ENCODE results near the gene GIPR. TPM values are rescaled to one million over a fixed set of nuclear protein-coding genes. Genes with fewer than 3 reads are reported as not detected.

GIPR gene
- total and polyA plus RNA-seq, 3 donors from 2014 or later, result 0.16 to 0.74 (median 0.50) TPM

DNA sequence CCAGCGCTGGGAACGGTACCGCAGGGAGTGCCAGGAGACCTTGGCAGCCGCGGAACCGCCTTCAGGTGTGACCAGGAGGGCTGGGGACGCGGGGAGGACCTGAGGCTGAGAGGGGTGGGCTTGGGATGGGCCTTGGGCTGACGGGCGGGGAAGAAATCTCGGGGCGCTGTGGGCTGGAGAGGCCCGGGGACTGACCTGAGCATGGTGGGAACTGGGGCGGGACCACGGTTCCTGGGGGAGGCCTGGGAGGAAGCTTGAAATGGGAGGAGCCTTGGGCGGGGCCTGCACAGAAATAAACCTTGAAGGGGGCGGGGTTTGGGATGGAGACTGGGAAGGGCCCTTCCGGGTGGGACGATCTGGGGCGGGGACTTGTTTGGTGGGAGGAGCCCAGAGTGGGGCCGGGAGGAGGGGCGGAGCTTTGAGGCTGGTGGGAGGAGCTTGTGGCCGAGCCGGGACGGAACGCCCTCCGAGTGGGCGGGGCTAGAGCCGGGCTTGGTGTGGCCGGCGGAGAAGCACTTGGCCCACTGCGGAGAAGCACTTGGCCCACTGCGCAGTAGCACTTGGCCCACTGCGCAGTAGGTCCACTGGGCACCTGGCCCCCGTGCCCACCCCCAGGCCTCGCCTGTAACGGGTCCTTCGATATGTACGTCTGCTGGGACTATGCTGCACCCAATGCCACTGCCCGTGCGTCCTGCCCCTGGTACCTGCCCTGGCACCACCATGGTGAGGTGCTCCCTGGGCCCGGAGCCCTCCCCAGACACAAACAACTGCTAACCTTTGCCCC lies 2.8 kb downstream of the GIPR start:
- peaks cover 4% of the 10 kb centered on the region for H3K4me1 ChIP-seq
- TF ChIP-seq, protein P1, sequence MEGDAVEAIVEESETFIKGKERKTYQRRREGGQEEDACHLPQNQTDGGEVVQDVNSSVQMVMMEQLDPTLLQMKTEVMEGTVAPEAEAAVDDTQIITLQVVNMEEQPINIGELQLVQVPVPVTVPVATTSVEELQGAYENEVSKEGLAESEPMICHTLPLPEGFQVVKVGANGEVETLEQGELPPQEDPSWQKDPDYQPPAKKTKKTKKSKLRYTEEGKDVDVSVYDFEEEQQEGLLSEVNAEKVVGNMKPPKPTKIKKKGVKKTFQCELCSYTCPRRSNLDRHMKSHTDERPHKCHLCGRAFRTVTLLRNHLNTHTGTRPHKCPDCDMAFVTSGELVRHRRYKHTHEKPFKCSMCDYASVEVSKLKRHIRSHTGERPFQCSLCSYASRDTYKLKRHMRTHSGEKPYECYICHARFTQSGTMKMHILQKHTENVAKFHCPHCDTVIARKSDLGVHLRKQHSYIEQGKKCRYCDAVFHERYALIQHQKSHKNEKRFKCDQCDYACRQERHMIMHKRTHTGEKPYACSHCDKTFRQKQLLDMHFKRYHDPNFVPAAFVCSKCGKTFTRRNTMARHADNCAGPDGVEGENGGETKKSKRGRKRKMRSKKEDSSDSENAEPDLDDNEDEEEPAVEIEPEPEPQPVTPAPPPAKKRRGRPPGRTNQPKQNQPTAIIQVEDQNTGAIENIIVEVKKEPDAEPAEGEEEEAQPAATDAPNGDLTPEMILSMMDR (IDR thresholded peaks at IDR 0.05), result no peak
- no peaks in the 10 kb centered on the region for H3K9me3 ChIP-seq
- peak; percentile 85 for DNase-seq
- H3K36me3 ChIP-seq (ENCODE audit: low read depth, missing control alignments), result no peaks in the 10 kb centered on the region
- peak overlapping the region; percentile 7 to 34 for H3K4me3 ChIP-seq
- H3K27ac ChIP-seq, result no peak overlapping the region
- 7 to 8% methylated on average over 31 to 36 of the region's 42 CpGs for WGBS, 2 donors
- intact Hi-C loops (cut with DNase I; ENCODE audit: low total_unique reads), result no loop called here
- H3K27me3 ChIP-seq, result peaks cover 5% of the 10 kb centered on the region

DNA sequence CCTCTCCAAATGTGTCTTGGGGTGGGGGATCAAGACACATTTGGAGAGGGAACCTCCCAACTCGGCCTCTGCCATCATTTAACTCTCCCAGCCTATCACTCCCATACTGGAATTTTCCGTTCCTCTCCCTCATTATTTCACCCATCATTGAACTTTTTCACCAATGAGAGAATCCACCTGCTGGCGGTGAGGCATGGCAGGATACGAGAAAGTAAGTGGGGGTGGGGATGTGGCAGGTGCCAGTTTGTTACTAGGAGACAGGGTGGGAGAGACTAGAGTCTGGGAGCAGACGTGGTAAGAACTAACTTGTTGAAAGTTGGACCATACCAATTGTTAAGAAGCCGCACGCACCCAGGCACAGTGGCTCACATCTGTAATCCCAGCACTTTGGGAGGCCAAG lies 6.9 kb downstream of the GIPR start:
- no peak for DNase-seq
- no peak overlapping the region for H3K4me3 ChIP-seq
- TF ChIP-seq, protein P1 (IDR thresholded peaks at IDR 0.05), result no peak
- no peak for TF ChIP-seq POLR2A (IDR thresholded peaks at IDR 0.05)
- intact Hi-C loops (cut with DNase I; ENCODE audit: low total_unique reads), result no loop called here
- peaks cover 5% of the 10 kb centered on the region for H3K27me3 ChIP-seq
- H3K4me1 ChIP-seq, result peaks cover 7% of the 10 kb centered on the region
- WGBS, 2 donors, result 63 to 65% methylated on average over 7 of the region's 7 CpGs
- no peaks in the 10 kb centered on the region for H3K36me3 ChIP-seq (ENCODE audit: low read depth, missing control alignments)
- H3K27ac ChIP-seq, result no peak overlapping the region
- no peaks in the 10 kb centered on the region for H3K9me3 ChIP-seq

DNA sequence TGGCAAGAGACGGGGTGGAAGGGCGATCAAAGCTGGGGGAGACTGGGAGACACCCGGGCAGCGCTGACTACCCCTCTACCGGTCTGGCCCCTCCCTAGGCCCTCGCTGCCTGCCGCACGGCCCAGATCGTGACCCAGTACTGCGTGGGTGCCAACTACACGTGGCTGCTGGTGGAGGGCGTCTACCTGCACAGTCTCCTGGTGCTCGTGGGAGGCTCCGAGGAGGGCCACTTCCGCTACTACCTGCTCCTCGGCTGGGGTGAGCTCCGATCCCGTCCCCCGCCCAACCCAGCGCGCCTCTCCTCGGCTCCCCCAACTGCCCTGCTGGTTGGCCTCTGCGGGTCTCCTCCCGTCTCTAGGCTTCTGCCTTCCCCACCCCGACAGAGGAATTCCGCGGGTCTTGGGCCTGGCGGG lies 8.8 kb downstream of the GIPR start:
- Histone ChIP-seq H3K27me3 (no peaks in the 10 kb centered on the region), H3K4me1 (peaks cover 11% of the 10 kb centered on the region), H3K36me3 (ENCODE audit: low read depth, missing control alignments) (no peaks in the 10 kb centered on the region), H3K27ac (no peak overlapping the region), H3K4me3 (peak overlapping the region; percentile 10 to 39), H3K9me3 (no peaks in the 10 kb centered on the region)
- TF ChIP-seq, protein P1 (IDR thresholded peaks at IDR 0.05), result no peak
- TF ChIP-seq POLR2A (IDR thresholded peaks at IDR 0.05), result no peak
- 5 to 14% methylated on average over 7 to 28 of the region's 28 CpGs for WGBS, 2 donors
- DNase-seq, result no peak
- intact Hi-C loops (cut with DNase I; ENCODE audit: low total_unique reads), result no loop called here

DNA sequence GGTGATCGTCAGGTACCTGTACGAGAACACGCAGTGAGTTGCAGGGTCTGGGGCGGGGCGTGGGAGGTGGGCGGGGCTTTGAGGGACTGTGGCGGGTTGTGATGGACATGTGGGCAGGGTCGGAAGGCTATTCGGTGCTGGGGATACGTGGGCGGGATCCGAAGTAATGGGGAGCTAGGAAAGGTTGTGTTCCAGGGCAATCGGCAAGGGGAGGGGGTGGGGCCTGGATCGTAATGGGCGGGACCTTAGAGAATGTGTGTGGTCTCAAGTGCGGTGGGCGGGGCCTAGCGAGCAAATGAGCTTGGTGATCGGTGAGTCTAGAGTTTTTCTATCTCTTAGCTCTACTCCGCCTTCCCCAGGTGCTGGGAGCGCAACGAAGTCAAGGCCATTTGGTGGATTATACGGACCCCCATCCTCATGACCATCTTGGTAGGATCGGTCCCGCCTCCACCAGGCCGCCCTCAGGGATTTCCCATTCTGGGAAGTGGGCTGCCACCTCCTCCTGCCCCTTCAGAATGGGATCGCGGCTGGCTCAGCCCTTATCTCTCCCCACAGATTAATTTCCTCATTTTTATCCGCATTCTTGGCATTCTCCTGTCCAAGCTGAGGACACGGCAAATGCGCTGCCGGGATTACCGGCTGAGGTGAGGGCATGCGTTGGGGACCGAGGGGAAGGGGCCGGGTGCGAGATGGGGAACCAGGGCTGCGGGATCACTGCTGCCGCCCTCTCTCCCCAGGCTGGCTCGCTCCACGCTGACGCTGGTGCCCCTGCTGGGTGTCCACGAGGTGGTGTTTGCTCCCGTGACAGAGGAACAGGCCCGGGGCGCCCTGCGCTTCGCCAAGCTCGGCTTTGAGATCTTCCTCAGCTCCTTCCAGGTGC lies 9.6 kb downstream of the GIPR start:
- H3K27ac ChIP-seq, result no peak overlapping the region
- no peaks in the 10 kb centered on the region for H3K9me3 ChIP-seq
- H3K36me3 ChIP-seq (ENCODE audit: low read depth, missing control alignments), result no peaks in the 10 kb centered on the region
- TF ChIP-seq, protein P1 (IDR thresholded peaks at IDR 0.05), result no peak
- no peak for TF ChIP-seq POLR2A (IDR thresholded peaks at IDR 0.05)
- intact Hi-C loops (cut with DNase I; ENCODE audit: low total_unique reads), result no loop called here
- no peaks in the 10 kb centered on the region for H3K27me3 ChIP-seq
- 2 to 4% methylated on average over 24 to 49 of the region's 49 CpGs for WGBS, 2 donors
- peak; percentile 65 for DNase-seq
- peaks cover 11% of the 10 kb centered on the region for H3K4me1 ChIP-seq
- H3K4me3 ChIP-seq, result peak overlapping the region; percentile 10 to 39
